Right lobe of liver (tissue), 4 donors: ENCODE measurements around the gene C2CD3.
"Not testable (repeated sequence)": the region's sequence is repeated elsewhere in the genome, so short reads cannot be mapped to it uniquely, and the experiment has no call there.

Experiments
- POLR2A ChIP-seq: fragments of 450-650 bp; IDR thresholded peaks from one replicate; pipeline ENCODE4 v1.6.1; 2017; ENCODE audit warnings: antibody characterized with exemption, mild to moderate bottlenecking
- TF ChIP-seq, protein P1 (sequence below), 4 donors: fragments of 200-600 bp in 3 of 4; fragments of 450-650 bp in 1 of 4; IDR thresholded peaks; one replicate each; pipeline versions ENCODE4 v1.5.1 to v1.8.0; 2016 to 2022; ENCODE audit warnings: antibody characterized with exemption in 4 of 4, mild to moderate bottlenecking in 2 of 4
- donor health status: DM: no; HTN: no; CAD: no.
- donor health status: DM: no; HTN: no; CAD: no.
- donor health status: DM: no; HTN: yes; CAD: no.

DNA sequence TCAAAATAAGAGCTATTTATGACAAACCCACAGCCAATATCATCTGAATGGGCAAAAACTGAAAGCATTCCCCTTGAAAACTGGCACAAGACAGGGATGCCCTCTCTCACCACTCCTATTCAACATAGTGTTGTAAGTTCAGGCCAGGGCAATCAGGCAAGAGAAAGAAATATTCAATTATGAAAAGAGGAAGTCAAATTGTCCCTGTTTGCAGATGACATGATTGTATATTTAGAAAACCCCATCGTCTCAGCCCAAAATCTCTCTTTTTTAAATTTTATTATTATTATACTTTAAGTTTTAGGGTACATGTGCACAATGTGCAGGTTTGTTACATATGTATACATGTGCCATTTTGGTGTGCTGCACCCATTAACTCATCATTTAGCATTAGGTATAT lies 107.2 kb downstream of the C2CD3 start:
- TF ChIP-seq, protein P1, sequence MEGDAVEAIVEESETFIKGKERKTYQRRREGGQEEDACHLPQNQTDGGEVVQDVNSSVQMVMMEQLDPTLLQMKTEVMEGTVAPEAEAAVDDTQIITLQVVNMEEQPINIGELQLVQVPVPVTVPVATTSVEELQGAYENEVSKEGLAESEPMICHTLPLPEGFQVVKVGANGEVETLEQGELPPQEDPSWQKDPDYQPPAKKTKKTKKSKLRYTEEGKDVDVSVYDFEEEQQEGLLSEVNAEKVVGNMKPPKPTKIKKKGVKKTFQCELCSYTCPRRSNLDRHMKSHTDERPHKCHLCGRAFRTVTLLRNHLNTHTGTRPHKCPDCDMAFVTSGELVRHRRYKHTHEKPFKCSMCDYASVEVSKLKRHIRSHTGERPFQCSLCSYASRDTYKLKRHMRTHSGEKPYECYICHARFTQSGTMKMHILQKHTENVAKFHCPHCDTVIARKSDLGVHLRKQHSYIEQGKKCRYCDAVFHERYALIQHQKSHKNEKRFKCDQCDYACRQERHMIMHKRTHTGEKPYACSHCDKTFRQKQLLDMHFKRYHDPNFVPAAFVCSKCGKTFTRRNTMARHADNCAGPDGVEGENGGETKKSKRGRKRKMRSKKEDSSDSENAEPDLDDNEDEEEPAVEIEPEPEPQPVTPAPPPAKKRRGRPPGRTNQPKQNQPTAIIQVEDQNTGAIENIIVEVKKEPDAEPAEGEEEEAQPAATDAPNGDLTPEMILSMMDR (IDR thresholded peaks at IDR 0.05), result not testable (repeated sequence)
- TF ChIP-seq POLR2A, result not testable (repeated sequence)
